ELF-1 (cell line): ENCODE measurements around the gene TCEA2.
"Not testable (repeated sequence)": the region's sequence is repeated elsewhere in the genome, so short reads cannot be mapped to it uniquely, and the experiment has no call there.

ENCODE experiments used
- DNase-seq: peaks from one replicate; pipeline ENCODE4 v3.0.0-alpha.2; 2016; ENCODE audit warnings: low read depth, low spot score

The TCEA2 gene

GRCh38 chr20:64077876-64078551, 15.0 kb downstream of the TCEA2 start:
- no peak for DNase-seq

GRCh38 chr20:64078934-64079272, 15.9 kb downstream of the TCEA2 start:
- DNase-seq, result no peak

- peak; percentile 59 for DNase-seq
Measured at GRCh38 chr20:64079273-64080012, 16.4 kb downstream of the TCEA2 start, which contains the start of gene RGS19. Gene RGS19 (minus strand): TSS chr20:64079518. CDS start chr20:64076886, 2,632 bp downstream.

- DNase-seq, result no peak
Measured at GRCh38 chr20:64080013-64080812, 17.2 kb downstream of the TCEA2 start, which contains the start of gene OPRL1. Gene OPRL1 (plus strand): TSS chr20:64080082. CDS start chr20:64092721, 12,639 bp downstream.

GRCh38 chr20:64080813-64081623, 18.0 kb downstream of the TCEA2 start:
- no peak for DNase-seq

- no peak for DNase-seq
Measured at GRCh38 chr20:64081624-64081964, 18.6 kb downstream of the TCEA2 start.

- DNase-seq, result no peak
Measured at GRCh38 chr20:64082126-64082731, 19.2 kb downstream of the TCEA2 start.

GRCh38 chr20:64082820-64083377, 19.9 kb downstream of the TCEA2 start:
- DNase-seq, result no peak

GRCh38 chr20:64083378-64083803, 20.4 kb downstream of the TCEA2 start:
- DNase-seq, result peak; percentile 87

GRCh38 chr20:64083804-64084684, 21.0 kb downstream of the TCEA2 start, which contains the start of gene LKAAEAR1:
Gene LKAAEAR1 (minus strand): TSS chr20:64084398. CDS start chr20:64084219, 179 bp downstream.
- DNase-seq, result no peak

- DNase-seq, result no peak
Measured at GRCh38 chr20:64084685-64085152, 21.7 kb downstream of the TCEA2 start.

- no peak for DNase-seq
Measured at GRCh38 chr20:64086801-64087200, 23.8 kb downstream of the TCEA2 start.

GRCh38 chr20:64087226-64087825, 24.3 kb downstream of the TCEA2 start:
- not testable (repeated sequence) for DNase-seq

- not testable (repeated sequence) for DNase-seq
Measured at GRCh38 chr20:64088586-64088985, 25.6 kb downstream of the TCEA2 start.

- no peak for DNase-seq
Measured at GRCh38 chr20:64090165-64090564, 27.2 kb downstream of the TCEA2 start.

GRCh38 chr20:64091340-64091739, 28.3 kb downstream of the TCEA2 start:
- DNase-seq, result no peak

- DNase-seq, result no peak
Measured at GRCh38 chr20:64091770-64092169, 28.8 kb downstream of the TCEA2 start.

GRCh38 chr20:64092258-64093012, 29.4 kb downstream of the TCEA2 start:
- DNase-seq, result no peak
